ENCODE results near the gene ROBO1.
A peak's percentile ranks its signal among the peaks of the same experiment; 100 is the strongest.

Gene ROBO1

DNA sequence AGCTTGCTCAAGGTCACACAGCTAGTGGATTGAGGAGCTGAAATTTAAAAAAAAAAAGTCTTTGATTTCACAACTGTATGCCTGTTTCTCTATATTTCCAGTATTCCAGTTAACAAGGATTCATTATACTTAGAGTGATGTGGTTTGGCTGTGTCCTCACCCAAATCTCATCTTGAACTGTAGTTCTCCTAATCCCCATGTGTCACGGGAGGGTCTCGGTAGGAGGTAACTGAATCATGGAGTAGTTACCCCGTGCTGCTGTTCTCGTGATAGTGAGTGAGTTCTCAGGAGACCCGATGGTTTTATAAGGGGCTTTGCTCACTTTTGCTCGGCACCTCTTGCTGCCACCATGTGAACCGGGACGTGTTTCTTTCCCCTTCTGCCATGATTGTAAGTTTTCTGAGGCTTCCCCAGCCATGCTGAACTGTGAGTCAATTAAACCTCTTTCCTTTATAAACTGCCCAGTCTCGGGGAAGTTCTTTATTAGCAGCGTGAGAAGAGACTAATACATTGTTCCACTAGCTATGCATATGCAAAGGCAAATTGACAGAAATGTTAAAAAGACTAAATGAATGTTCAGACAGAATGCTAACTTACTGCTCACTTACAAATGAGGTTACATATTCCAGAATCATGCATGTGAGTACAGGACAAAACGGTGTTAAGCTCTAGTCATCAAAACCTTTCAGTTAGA, 1101.9 kb downstream of the ROBO1 start:
- no peak for DNase-seq

- DNase-seq: no peak
Observed at GRCh38 chr3:78665101-78665500, 1102.7 kb downstream of the ROBO1 start.

- DNase-seq: no peak
Observed at GRCh38 chr3:78660957-78661356, 1106.8 kb downstream of the ROBO1 start.

- DNase-seq: peak; percentile 16
Observed at GRCh38 chr3:78659386-78659987, 1108.3 kb downstream of the ROBO1 start.

DNA sequence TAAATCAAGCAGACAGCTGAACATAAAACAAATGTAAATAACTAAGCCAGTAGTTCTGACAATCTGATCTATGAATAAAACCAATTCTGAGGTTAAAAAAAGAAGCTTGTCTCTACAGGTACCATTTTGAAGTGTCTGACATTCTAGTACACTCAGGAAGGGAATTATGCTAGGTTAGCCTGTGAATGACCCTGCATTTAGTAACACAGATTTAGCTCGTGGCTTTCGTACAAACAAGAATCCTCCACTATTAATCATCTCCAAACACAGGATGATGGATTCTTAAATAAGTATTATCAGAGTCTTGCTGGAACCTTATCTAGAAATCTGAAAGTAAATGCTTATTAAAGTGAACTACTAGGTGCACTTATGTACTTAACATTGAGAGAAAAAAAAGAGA, 1120.1 kb downstream of the ROBO1 start:
- DNase-seq: no peak

GRCh38 chr3:78645628-78646310, 1122.0 kb downstream of the ROBO1 start:
- DNase-seq: peak; percentile 5

GRCh38 chr3:78644847-78645246, 1123.0 kb downstream of the ROBO1 start:
- DNase-seq: no peak

DNA sequence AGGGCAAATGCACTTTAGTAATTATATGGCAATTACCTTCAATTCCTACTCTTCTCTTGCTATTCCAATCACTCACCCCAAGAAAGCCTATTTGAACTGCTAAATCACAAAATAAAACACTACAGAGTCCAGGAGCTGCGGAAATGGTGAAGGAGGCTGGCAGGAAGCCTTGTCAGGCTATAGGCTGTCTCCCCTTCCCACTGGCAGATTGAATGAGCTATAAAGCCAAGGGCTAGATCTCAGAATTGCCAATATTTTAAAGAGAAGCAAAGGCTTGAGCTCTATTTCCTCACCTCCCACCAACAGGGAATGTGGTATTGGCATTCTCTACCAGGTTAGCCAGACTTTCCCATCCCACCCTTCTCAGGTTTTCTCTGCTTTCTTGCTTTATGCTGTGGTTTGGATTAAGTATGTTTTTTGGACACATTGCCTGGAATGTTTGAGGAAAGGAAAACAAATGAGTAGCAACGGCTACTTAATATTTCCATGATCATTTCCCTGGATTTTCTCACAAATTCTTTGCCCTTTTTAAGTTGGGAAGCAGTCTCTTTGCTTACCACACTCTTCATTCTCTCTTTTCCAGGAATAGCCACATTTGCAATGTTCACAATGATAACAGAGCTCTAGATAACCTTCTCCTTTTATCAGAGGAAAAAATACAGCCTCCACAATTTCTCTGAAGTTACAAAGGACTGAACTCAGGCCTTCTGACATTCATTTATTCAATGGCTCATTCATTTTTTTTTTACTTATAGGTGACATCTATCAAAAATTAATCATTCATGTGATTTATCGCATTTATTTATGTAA, 1125.4 kb downstream of the ROBO1 start:
- DNase-seq: no peak

GRCh38 chr3:78641703-78642102, 1126.1 kb downstream of the ROBO1 start:
- no peak for DNase-seq

DNA sequence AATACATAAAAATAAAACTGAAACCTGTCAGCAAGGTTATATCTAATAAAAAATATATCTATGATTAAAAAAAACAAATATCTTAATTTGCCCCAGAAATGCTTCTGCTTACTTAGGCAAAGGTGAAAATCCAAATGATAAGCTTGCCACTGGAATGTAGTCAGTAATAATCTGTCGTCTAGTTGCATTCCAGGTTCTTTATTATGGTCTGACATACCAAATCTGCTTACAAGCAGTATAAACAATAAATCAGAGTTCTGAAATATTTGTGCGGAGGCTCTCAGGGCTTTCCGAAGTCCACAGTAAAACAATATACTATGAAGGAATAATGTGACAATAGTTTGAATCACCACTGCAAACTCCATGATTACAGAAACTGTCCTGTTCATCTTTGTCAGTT, 1133.5 kb downstream of the ROBO1 start:
- no peak for DNase-seq

DNA sequence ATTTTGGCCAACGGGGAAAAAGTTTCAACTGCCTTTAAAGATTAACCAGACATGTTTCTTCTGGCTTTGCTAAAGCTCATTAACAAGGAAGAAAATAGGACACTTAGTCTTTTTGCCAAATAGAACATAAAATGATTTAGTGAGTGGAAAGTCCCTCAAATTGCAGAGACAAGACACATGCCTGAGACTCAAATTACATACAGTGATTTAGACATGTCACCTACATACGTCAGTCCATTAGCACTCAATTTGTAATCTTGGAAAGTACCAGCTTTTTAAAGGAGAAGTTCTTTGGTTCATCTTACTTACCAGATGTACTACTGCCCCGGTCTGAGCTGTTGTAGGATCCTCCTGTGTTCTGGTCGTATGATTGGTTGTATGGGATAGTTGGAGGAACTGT, 1134.2 kb downstream of the ROBO1 start:
- no peak for DNase-seq

GRCh38 chr3:78632925-78633553, 1134.8 kb downstream of the ROBO1 start:
- no peak for DNase-seq

DNA sequence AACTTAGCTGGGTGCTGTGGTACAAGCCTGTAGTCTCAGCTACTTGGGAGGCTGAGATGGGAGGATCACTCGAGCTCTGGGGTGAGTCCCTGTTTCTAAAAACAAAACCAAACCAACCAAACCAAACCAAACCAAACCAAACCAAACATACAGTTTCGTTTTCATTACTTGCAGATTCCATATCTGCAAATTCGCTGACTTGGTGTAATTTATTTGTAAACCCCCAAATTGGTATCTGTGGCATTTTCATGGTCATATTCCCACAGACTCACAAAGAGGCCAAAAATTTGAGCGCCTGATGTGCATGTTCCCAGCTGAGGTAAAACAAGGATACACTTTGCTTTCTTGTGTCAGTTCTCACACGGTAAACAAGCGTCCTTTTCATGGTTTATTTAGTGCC, 1138.3 kb downstream of the ROBO1 start:
- DNase-seq: no peak

DNA sequence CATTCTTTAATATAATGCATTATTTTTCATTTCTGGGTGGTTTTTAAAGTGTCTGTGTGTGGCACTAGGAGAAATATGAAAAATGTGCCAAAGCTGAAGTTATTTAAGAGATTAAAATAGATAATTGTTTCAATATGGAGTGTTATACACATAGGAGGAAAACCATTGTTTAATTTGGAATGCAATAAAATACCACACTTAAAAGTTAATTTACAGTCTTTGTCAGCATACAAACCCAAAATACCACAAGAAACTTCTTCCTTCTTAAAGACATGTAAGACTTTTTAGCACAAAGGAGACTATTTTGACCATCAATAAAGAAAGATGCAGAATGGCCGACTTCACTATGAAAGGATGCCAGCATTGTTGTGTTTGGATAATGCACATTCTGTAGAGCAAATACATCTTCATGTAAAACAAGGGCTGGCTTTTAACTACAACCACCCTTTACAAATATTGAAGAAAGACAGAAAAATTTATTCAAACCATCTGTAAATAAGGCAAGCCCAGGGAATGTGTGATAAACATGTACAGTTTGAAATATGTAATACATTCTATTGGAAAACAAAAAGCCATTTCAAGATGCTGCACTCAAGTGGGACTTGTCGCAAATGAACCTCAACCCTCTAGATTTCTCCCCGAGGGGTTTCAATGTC, 1146.6 kb downstream of the ROBO1 start:
- no peak for DNase-seq

- no peak for DNase-seq
Observed at GRCh38 chr3:78614486-78614885, 1153.3 kb downstream of the ROBO1 start.

DNA sequence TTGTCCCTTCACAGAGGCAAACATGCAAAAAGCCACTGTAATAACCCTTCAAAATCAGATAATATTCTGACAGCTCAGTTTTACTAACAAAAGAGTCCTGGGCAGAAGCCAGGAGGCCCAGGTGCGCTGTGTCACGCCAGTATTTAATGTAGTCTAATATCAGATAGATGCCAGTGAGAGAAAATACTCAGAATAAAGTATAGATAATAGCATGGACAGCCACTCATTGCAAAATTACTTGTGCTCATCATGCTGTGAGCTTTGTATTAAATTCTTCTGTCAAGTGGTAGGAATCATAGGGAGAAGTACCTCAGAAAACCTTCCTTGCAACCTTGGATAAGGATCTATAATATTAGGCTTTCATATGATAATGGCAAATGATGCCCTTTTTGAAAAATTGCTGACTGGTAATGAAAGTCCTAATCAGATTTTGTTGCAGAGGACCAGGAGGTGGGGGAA, 1154.3 kb downstream of the ROBO1 start:
- no peak for DNase-seq

DNA sequence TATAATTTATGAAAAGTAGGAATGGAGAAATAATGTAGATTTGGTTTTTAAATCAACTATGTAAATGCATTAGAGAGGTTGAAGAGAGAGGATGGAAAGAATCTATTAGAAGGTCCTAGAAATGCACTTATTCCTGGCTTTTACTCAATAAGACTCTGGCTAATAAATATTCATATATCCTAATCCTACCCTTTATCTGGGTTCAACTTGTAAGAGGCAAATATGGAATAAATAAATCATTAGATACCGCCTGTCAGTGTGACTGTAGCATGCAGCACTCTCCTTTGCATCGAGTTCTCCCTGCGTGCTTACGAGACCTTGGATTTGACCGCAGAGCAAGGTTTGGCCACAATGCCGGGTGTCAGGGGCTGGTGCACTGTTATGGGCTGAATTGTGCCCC, 1156.5 kb downstream of the ROBO1 start:
- no peak for DNase-seq

DNA sequence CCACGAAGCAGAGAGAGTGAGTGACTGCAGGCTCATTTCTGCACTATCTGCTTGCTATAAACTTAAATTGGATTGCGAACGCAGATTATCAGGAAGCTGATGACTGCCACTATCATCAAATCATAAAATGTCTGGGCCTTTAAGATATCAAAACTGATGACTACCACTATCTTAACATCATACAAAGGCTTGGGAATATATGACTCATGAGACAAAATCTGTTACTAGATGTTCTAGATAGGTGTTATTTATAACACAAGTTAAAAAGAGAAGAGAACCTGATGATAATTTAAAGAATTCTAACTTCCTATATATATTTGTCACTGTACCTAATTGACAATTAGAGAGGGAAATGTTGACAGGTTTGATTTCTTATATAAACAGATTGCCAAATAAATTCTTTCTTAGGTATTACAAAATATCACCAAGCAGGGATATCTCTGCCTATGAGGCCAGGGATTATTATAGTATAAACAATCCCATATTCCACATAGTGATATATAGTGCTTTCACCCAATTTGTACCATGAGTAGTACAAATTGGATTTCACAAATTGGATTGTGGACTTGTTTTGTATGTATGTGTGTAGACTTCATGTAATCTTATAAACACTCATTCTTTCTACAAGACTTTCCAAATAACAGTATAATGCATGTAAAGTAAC, 1157.2 kb downstream of the ROBO1 start:
- DNase-seq: no peak

DNA sequence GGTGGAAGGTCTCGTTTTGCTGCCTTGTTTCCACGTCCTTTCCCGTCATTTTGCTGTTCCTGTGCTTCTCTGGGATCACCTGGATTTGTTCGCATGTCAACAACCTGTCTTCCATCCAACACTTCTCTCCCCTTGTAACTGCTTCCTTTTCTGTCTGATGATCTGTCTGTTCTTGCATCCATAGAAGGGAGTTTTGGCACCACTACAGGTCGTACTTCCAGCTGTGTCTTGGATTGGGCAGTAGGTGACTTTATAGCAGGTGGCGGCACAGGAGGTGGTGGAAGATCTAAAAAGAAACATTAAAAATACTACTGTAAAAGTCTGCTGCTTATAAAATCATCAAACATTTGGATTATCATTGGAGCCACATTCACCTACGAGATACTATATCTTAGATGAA, 1161.0 kb downstream of the ROBO1 start:
- no peak for DNase-seq

GRCh38 chr3:78605178-78605577, 1162.6 kb downstream of the ROBO1 start:
- no peak for DNase-seq

DNA sequence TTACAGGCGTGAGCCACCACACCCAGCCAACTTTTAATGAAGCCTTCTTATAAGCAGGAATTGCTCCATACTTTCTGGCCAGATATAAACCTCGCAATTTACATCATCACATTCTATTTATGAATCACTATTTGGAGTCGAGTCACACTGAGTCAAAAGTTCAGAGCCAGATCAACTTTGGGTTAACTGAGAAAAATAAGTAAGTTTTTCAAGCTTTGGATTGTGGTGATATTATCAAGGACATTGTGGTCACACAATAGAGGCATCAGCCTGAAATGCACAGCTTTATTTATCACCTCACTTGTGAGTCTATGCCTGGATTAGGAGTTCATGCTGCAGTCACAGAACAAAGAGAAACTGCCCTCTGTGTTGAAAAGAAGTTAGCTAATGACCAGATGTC, 1163.5 kb downstream of the ROBO1 start:
- DNase-seq: no peak

DNA sequence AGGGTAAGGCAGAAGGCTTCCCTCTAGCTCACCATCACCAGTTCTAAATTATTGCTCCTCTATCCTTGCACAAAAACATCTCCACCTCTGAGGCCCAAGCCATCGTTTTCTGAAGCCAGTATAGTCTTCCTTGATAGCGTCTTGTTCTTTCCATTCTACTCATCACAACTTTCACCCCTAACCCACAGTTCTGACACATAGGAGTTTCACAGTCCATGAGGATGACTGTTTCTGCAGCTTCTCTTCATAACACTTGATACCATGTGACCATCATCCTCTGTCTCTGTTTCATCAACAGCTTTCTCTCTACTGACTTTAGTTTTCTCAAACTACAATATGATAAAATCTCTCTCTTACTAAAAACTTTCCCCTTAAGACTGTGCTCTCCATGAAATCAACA, 1166.5 kb downstream of the ROBO1 start:
- DNase-seq: no peak
